Lower lobe of right lung (tissue), 2 donors: ENCODE data around the gene CPNE5. TPM values are rescaled to one million over a fixed set of nuclear protein-coding genes. Genes with fewer than 3 reads are reported as not detected.

Experiments
- ATAC-seq, 2 donors: fragments of 200-7000 bp; cut with Tn5 transposase; one replicate each; pipeline ENCODE4 v1.9.1; 2020 to 2022; ENCODE audit warnings: mild to moderate bottlenecking in 2 of 2, moderate library complexity in 2 of 2
- DNase-seq: peaks from one replicate; pipeline ENCODE4 v3.0.0-alpha.2; 2020
- H3K27ac ChIP-seq: fragments of 200-600 bp; one replicate; pipeline ENCODE4 v1.8.0; 2022
- H3K27me3 ChIP-seq: fragments of 200-600 bp; one replicate; pipeline ENCODE4 v1.8.0; 2022; ENCODE audit warnings: low read depth
- H3K36me3 ChIP-seq: fragments of 200-600 bp; one replicate; pipeline ENCODE4 v1.8.0; 2022; ENCODE audit warnings: mild to moderate bottlenecking
- H3K4me1 ChIP-seq: fragments of 200-600 bp; one replicate; pipeline ENCODE4 v1.8.0; 2022
- H3K4me3 ChIP-seq: fragments of 200-600 bp; one replicate; pipeline ENCODE4 v1.8.0; 2022; ENCODE audit warnings: mild to moderate bottlenecking
- H3K9me3 ChIP-seq: fragments of 200-600 bp; one replicate; pipeline ENCODE4 v1.8.0; 2022
- CTCF ChIP-seq: fragments of 200-600 bp; IDR thresholded peaks from one replicate; pipeline ENCODE4 v1.8.0; 2022; ENCODE audit warnings: antibody characterized with exemption, mild to moderate bottlenecking
- intact Hi-C: fragments of 100-400 bp; cut with DNase I; formaldehyde crosslinking; loops from one replicate; pipeline ENCODE4 v1.11.0; 2022
- total RNA-seq: library from RNA; stranded (reverse); fragmentation: NEBNext Ultra II Directional; extraction: Animal tissue kit (Norgen Biotek cat#: 25700); gene quantifications from one replicate; pipeline ENCODE4 v1.2.1, GENCODE V29; 2021
- donor health status: DM: no; HTN: yes; CAD: no; lungs with severe emphysema.

Gene CPNE5
- total RNA-seq, 1 donor from 2014 or later = 2.4 TPM

DNA sequence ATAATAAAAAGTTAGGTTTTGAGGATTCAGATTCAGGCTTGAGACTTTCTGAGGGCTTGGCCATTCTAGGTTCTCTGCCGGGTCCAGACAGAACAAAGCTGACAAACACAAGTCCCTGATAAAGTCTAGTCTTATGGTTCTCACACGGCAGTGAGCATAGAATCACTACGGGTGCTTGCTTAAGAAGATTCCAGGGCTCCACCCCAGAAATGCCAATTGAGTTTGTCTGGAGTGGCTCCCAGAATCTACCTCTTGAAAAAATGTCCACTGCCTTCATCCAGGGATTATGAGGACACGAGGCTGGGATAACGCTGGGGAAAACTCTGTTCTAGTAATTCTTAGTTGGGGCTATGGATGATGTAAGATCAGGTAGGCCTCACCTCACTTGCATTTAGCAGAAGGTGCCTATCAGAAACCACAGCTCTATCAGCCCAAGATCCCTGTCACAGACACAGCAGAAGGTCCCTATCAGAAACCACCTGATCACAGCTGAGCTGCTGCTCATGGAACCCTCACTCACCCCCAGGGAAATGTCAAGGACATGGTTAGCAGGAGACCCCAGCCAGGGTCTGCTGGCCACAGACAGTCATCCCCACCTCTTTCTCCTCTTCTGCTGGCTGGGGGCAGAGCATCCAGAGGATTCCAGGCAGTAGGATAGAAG is 89.3 kb downstream of the CPNE5 start:
- Histone ChIP-seq H3K4me3 (no peak overlapping the region), H3K27me3 (no peaks in the 10 kb centered on the region), H3K4me1 (peaks cover 11% of the 10 kb centered on the region), H3K9me3 (no peaks in the 10 kb centered on the region), H3K36me3 (no peaks in the 10 kb centered on the region), H3K27ac (no peak overlapping the region)
- DNase-seq (no peak), ATAC-seq (no peak)
- intact Hi-C loops = loop anchor here (10.0 kb wide), 1 partner anchor 125 kb away; no protein-coding TSS in a partner anchor
- TF ChIP-seq CTCF = no peak

GRCh38 chr6:36746251-36746650 is 93.0 kb downstream of the CPNE5 start:
- Histone ChIP-seq H3K4me3 (no peak overlapping the region), H3K9me3 (no peaks in the 10 kb centered on the region), H3K27me3 (no peaks in the 10 kb centered on the region), H3K4me1 (peaks cover 8% of the 10 kb centered on the region), H3K36me3 (no peaks in the 10 kb centered on the region), H3K27ac (no peak overlapping the region)
- ATAC-seq (no peak), DNase-seq (no peak)
- no peak for TF ChIP-seq CTCF
- intact Hi-C loops = no loop called here

DNA sequence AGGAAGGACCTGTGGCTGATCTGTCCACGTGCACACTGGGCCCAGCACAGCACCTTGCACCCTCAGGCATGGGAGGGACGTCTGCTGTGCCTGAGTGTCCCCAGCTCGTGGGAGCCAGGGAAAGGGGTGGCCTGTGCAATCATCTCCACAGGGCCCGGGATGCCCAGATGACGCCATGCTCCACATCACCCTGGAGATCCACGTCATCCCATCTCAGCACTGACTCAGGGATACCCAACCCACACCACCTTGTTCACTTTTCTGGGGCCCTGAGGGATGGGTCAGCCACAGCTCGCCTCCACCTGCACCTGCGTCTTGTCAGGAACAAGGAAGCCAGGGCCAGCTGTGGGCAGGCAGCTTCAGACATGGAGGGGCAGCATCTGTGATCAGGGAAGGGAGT is 93.4 kb downstream of the CPNE5 start:
- no peak for TF ChIP-seq CTCF
- intact Hi-C loops = no loop called here
- no peak for DNase-seq

GRCh38 chr6:36745283-36745682 is 94.0 kb downstream of the CPNE5 start:
- no peak for TF ChIP-seq CTCF
- intact Hi-C loops = no loop called here
- peaks cover 8% of the 10 kb centered on the region for H3K4me1 ChIP-seq

More for the DNA sequence above, 93.4 kb downstream of the CPNE5 start:
- Histone ChIP-seq H3K27me3 (no peaks in the 10 kb centered on the region), H3K4me1 (peaks cover 8% of the 10 kb centered on the region), H3K36me3 (no peaks in the 10 kb centered on the region), H3K27ac (no peak overlapping the region), H3K9me3 (no peaks in the 10 kb centered on the region), H3K4me3 (no peak overlapping the region)
- no peak for ATAC-seq

DNA sequence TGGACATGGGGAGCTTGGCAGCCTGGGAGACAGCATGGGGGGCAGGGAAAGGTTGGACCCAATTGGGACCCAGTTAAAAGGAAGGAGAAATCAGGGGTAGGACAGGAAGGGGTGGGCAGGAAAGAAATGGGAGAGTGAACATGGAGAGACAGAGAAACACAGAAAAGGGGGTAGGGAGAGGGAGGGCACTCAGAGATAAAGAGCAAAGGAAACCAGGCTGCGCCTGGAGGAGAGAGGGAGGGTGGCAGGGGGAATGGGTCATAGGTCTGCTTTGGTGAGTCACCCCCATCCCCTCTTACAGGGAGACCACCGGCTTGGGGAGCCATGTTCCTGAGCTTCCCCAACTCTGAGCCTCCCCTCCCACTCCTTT is 95.0 kb downstream of the CPNE5 start:
- intact Hi-C loops = no loop called here
- DNase-seq = no peak

More at GRCh38 chr6:36745283-36745682, 94.0 kb downstream of the CPNE5 start:
- Histone ChIP-seq H3K9me3 (no peaks in the 10 kb centered on the region), H3K27ac (no peak overlapping the region), H3K36me3 (no peaks in the 10 kb centered on the region), H3K27me3 (no peaks in the 10 kb centered on the region), H3K4me3 (no peak overlapping the region)
- ATAC-seq (no peak), DNase-seq (no peak)

More for the DNA sequence above, 95.0 kb downstream of the CPNE5 start:
- Histone ChIP-seq H3K36me3 (no peaks in the 10 kb centered on the region), H3K27me3 (no peaks in the 10 kb centered on the region), H3K27ac (no peak overlapping the region), H3K4me1 (peaks cover 8% of the 10 kb centered on the region), H3K9me3 (no peaks in the 10 kb centered on the region), H3K4me3 (no peak overlapping the region)
- no peak for TF ChIP-seq CTCF
- ATAC-seq = no peak
